Spleen (tissue), 7 donors: Measurements from ENCODE around the gene FAM151A.

ENCODE experiments used
- CTCF ChIP-seq, 11 experiments: fragments of 200-600 bp in 7 of 11; fragments of 450-650 bp in 4 of 11; sonication (generic) in 4 of 11; IDR thresholded peaks in 8 of 11; conservative IDR thresholded peaks in 3 of 11; 1 replicate in 7 of 11; 2 replicates in 4 of 11; pipeline versions ENCODE4 v1.4.0 to v1.8.0; 2016 to 2021; ENCODE audit warnings: antibody characterized with exemption in 11 of 11, inconsistent platforms in 4 of 11, mild to moderate bottlenecking in 1 of 11
- POLR2AphosphoS5 ChIP-seq, 3 donors: sonication (generic); formaldehyde crosslinking; IDR thresholded peaks; one replicate each; pipeline ENCODE4 v1.5.1; 2017; ENCODE audit warnings: antibody characterized with exemption in 3 of 3
- donor health status: DM: no; HTN: no; CAD: no; lungs with moderate emphysema.
- donor health status: DM: no; HTN: no; CAD: no.
- donor health status: DM: no; HTN: no; CAD: no.

GRCh38 chr1:54583871-54584270 lies 39.5 kb downstream of the FAM151A start:
- TF ChIP-seq CTCF (IDR thresholded peaks at IDR 0.05 in 8 of 11, conservative IDR thresholded peaks at IDR 0.05 in 3 of 11) (no peak), POLR2AphosphoS5 (IDR thresholded peaks at IDR 0.05) (no peak)
